Mammary epithelial cell (primary cell): ENCODE results near the gene XRCC5.

Experiments used
- CTCF ChIP-seq, 2 donors: IDR thresholded peaks in 1 of 2; conservative IDR thresholded peaks in 1 of 2; 2 replicates each; pipeline ENCODE4 v1.5.1; 2011 to 2012; ENCODE audit warnings: inconsistent platforms in 2 of 2, low read length in 2 of 2, mild to moderate bottlenecking in 2 of 2, control low read depth in 1 of 2, low read depth in 1 of 2; ENCODE audit not compliant: insufficient read depth in 1 of 2; ENCODE audit errors: extremely low read depth in 1 of 2
- EZH2 ChIP-seq: IDR thresholded peaks from 2 replicates; pipeline ENCODE4 v1.6.1; 2012; ENCODE audit warnings: low read length, inconsistent platforms, borderline replicate concordance

GRCh38 chr2:216211614-216212145 is 102.5 kb downstream of the XRCC5 start:
- no peak for TF ChIP-seq CTCF (conservative IDR thresholded peaks at IDR 0.05 in 1 of 2, IDR thresholded peaks at IDR 0.05 in 1 of 2; ENCODE audit: extremely low read depth in 1 of 2, insufficient read depth in 1 of 2, low read depth in 1 of 2, low read length in 2 of 2)
- TF ChIP-seq EZH2, result no peak
